HG03280 (cell line): ENCODE results near the gene SLC7A6OS.

Experiments
- ATAC-seq: cut with Tn5 transposase; IDR thresholded peaks from one replicate; pipeline ENCODE4 v1.9.1; 2021; ENCODE audit warnings: mild to moderate bottlenecking, moderate library complexity; ENCODE audit not compliant: unreplicated experiment

Gene SLC7A6OS

GRCh38 chr16:68283346-68283745 lies 27.4 kb downstream of the SLC7A6OS start:
- ATAC-seq = no peak

GRCh38 chr16:68282064-68282452 lies 28.7 kb downstream of the SLC7A6OS start:
- no peak for ATAC-seq

- no peak for ATAC-seq
Measured at GRCh38 chr16:68281368-68282063, 29.2 kb downstream of the SLC7A6OS start.

GRCh38 chr16:68279726-68280558 lies 30.8 kb downstream of the SLC7A6OS start:
- no peak for ATAC-seq

GRCh38 chr16:68276223-68276622 lies 34.5 kb downstream of the SLC7A6OS start:
- no peak for ATAC-seq

- peak; percentile 70 for ATAC-seq
Measured at GRCh38 chr16:68275611-68276191, 35.0 kb downstream of the SLC7A6OS start.

GRCh38 chr16:68274441-68274840 lies 36.3 kb downstream of the SLC7A6OS start:
- ATAC-seq = no peak

GRCh38 chr16:68273896-68274295 lies 36.9 kb downstream of the SLC7A6OS start:
- no peak for ATAC-seq

- ATAC-seq = no peak
Measured at GRCh38 chr16:68273459-68273858, 37.3 kb downstream of the SLC7A6OS start.

- ATAC-seq = no peak
Measured at GRCh38 chr16:68272507-68273209, 38.1 kb downstream of the SLC7A6OS start.

GRCh38 chr16:68270353-68270752 lies 40.4 kb downstream of the SLC7A6OS start:
- ATAC-seq = no peak

GRCh38 chr16:68269793-68270192 lies 41.0 kb downstream of the SLC7A6OS start:
- no peak for ATAC-seq

GRCh38 chr16:68267612-68268405 lies 42.9 kb downstream of the SLC7A6OS start:
- no peak for ATAC-seq

- peak; percentile 12 for ATAC-seq
Measured at GRCh38 chr16:68265078-68265920, 45.4 kb downstream of the SLC7A6OS start.

GRCh38 chr16:68264128-68265077 lies 46.3 kb downstream of the SLC7A6OS start, which contains the start of gene SLC7A6:
Gene SLC7A6, plus strand, starts transcription at chr16:68264526. Its CDS starts 10,201 bp downstream, at chr16:68274727.
- ATAC-seq = peak; percentile 71

GRCh38 chr16:68263559-68264127 lies 47.1 kb downstream of the SLC7A6OS start:
- ATAC-seq = no peak

- no peak for ATAC-seq
Measured at GRCh38 chr16:68259007-68259825, 51.5 kb downstream of the SLC7A6OS start.
